HepG2 (cell line): ENCODE results near the gene DUSP8. TPM values are rescaled to one million over a fixed set of nuclear protein-coding genes. Genes with fewer than 3 reads are reported as not detected.

Experiments used
- ATAC-seq: fragments of 200-7000 bp; cut with Tn5 transposase; 3 replicates; pipeline ENCODE4 v1.9.1; 2020; ENCODE audit warnings: mild to moderate bottlenecking, moderate library complexity
- BruUV-seq: library from RNA; stranded (reverse); fragments of 400-500 nt; replicated peaks from 2 replicates; lab custom pipeline; 2021; lab: Mats Ljungman, UMichigan
- CTCF ChIA-PET: fragments of 300-600 bp; formaldehyde crosslinking; extraction: SDS; loops from one replicate; lab custom pipeline; 2021; ENCODE audit warnings: low total read pairs, inconsistent platforms, low intra/inter-chr PET ratio; lab: Yijun Ruan, JAX
- POLR2A ChIA-PET: fragments of 350-600 bp; sonication (Branson Sonifier 250); formaldehyde crosslinking; loops from one replicate; lab custom pipeline; 2020; ENCODE audit warnings: antibody characterized with exemption, inconsistent platforms; lab: Yijun Ruan, JAX
- DNase-seq: peaks from one replicate; pipeline ENCODE4 v3.0.0-alpha.2; 2015; ENCODE audit warnings: low spot score
- FAIRE-seq: peaks from 3 replicates; lab custom pipeline; 2011; peaks lifted over from hg19 to GRCh38; lab: Jason Lieb, UNC
- H2AFZ ChIP-seq: one replicate; pipeline ENCODE4 v1.6.1; 2011; ENCODE audit warnings: low read length, inconsistent platforms
- H3K27ac ChIP-seq: fragments of 300-600 bp; 3 replicates; pipeline ENCODE4 v1.8.0; 2011; ENCODE audit warnings: mixed run types, mild to moderate bottlenecking, mixed read lengths, low read length, inconsistent platforms; ENCODE audit not compliant: insufficient read depth; ENCODE audit errors: extremely low read length
- H3K27me3 ChIP-seq, 2 experiments: fragments of 200-600 bp in 1 of 2; 2 replicates in 1 of 2; 3 replicates in 1 of 2; pipeline versions ENCODE4 v1.6.0 to v1.8.0; 2011; ENCODE audit warnings: low read length in 2 of 2, mild to moderate bottlenecking in 2 of 2, moderate library complexity in 2 of 2, inconsistent platforms in 1 of 2; ENCODE audit not compliant: insufficient read depth in 2 of 2, control insufficient read depth in 1 of 2
- H3K36me3 ChIP-seq, 2 experiments: fragments of 200-600 bp in 1 of 2; replicated peaks in 1 of 2; 2 replicates in 1 of 2; 3 replicates in 1 of 2; pipeline versions ENCODE4 v1.5.1 to v1.8.0; 2011; ENCODE audit warnings: low read length in 2 of 2, inconsistent platforms in 1 of 2; ENCODE audit not compliant: insufficient read depth in 2 of 2, control insufficient read depth in 1 of 2
- H3K4me1 ChIP-seq: 2 replicates; pipeline ENCODE4 v1.5.1; 2012; ENCODE audit warnings: low read length, inconsistent platforms; ENCODE audit not compliant: insufficient read depth
- H3K4me2 ChIP-seq: 2 replicates; pipeline ENCODE4 v1.6.0; 2011; ENCODE audit warnings: low read depth, low read length, inconsistent platforms
- H3K4me3 ChIP-seq, 3 experiments: fragments of 200-600 bp in 1 of 3; sonication (generic), shearing (Covaris generic) in 1 of 3; replicated peaks in 1 of 3; 2 replicates each; pipeline ENCODE4 v1.5.1; 2011 to 2016; ENCODE audit warnings: low read length in 3 of 3, inconsistent platforms in 2 of 3, low read depth in 2 of 3, mild to moderate bottlenecking in 2 of 3, control low read depth in 1 of 3, mixed read lengths in 1 of 3; ENCODE audit not compliant: insufficient read depth in 1 of 3
- H3K79me2 ChIP-seq: one replicate; pipeline ENCODE4 v1.6.1; 2011; ENCODE audit warnings: low read length, inconsistent platforms; ENCODE audit not compliant: insufficient read depth
- H3K9ac ChIP-seq: 2 replicates; pipeline ENCODE4 v1.6.0; 2011; ENCODE audit warnings: mild to moderate bottlenecking, low read depth, low read length, inconsistent platforms; ENCODE audit not compliant: insufficient read depth
- H3K9me3 ChIP-seq: 2 replicates; pipeline ENCODE4 v1.5.1; 2012; ENCODE audit warnings: mild to moderate bottlenecking, low read length
- H4K20me1 ChIP-seq: 2 replicates; pipeline ENCODE4 v1.6.0; 2011; ENCODE audit warnings: inconsistent platforms, mild to moderate bottlenecking, low read length, moderate library complexity; ENCODE audit not compliant: insufficient read depth
- AGO1 ChIP-seq: fragments of 200-400 bp; formaldehyde crosslinking; IDR thresholded peaks from 2 replicates; pipeline ENCODE4 v1.6.1; 2017; ENCODE audit warnings: mild to moderate bottlenecking, low read depth, low read length, moderate library complexity; ENCODE audit not compliant: poor library complexity, severe bottlenecking
- ATF6 ChIP-seq: sonication (generic); formaldehyde crosslinking; conservative IDR thresholded peaks from 2 replicates; pipeline ENCODE4 v1.4.0; 2020; ENCODE audit warnings: missing genetic modification reagents
- ZNF318 ChIP-seq: sonication (generic); formaldehyde crosslinking; IDR thresholded peaks from 2 replicates; pipeline ENCODE4 v1.4.0; 2020; ENCODE audit warnings: mild to moderate bottlenecking, missing genetic modification reagents
- ZNF720 ChIP-seq: sonication (generic); formaldehyde crosslinking; IDR thresholded peaks from 2 replicates; pipeline ENCODE4 v1.4.0; 2020; ENCODE audit warnings: missing genetic modification reagents
- ZNF850 ChIP-seq: sonication (generic); formaldehyde crosslinking; conservative IDR thresholded peaks from 2 replicates; pipeline ENCODE4 v1.9.0; 2021; ENCODE audit warnings: mild to moderate bottlenecking, missing genetic modification reagents
- WGBS: methylation state at CpG from one replicate; pipeline ENCODE4 v1.1.6; 2017; ENCODE audit warnings: low lambda C conversion rate; 5-methylcytosine and 5-hydroxymethylcytosine counted together
- in situ Hi-C: cut with HindIII; loops from 2 replicates; pipeline ENCODE4 v1.10.0; 2017; ENCODE audit warnings: low pct_unique_long_range_greater_than_20kb; ENCODE audit not compliant: extremely low pct_ligation_motif_present
- intact Hi-C: fragments of 100-400 bp; cut with micrococcal nuclease; formaldehyde crosslinking; loops from one replicate; pipeline ENCODE4 v1.10.0; 2022; ENCODE audit not compliant: unreplicated experiment
- polyA plus RNA-seq, 8 experiments: library from polyadenylated mRNA; depleted of rRNA in 3 of 8; stranded (reverse) in 7 of 8; unstranded in 1 of 8; fragments of >200 nt; fragmentation: Illumina TruSeq in 4 of 8; extraction: Trizol in 4 of 8; gene quantifications; 2 replicates each; pipeline versions ENCODE4 v1.2.1 to v1.2.3, GENCODE V29; 2011 to 2016; ENCODE audit warnings: low read depth in 4 of 8, missing spikeins in 1 of 8, mixed read lengths in 1 of 8; ENCODE audit not compliant: insufficient read depth in 1 of 8
- total RNA-seq, 5 experiments: library from RNA; depleted of rRNA; stranded (reverse); fragments of >200 nt; fragmentation: Illumina TruSeq; extraction: Trizol; gene quantifications; 2 replicates each; pipeline ENCODE4 v1.2.3, GENCODE V29; 2016; ENCODE audit warnings: low read depth in 1 of 5

The DUSP8 gene
- total and polyA plus RNA-seq, 2 of the 13 experiments (the other 11 are each of a cell fraction or from before 2014, with no cell fraction given), result 1.8 to 8.0 TPM

- CTCF ChIA-PET, result no interaction called here
- H3K36me3 ChIP-seq, result peaks cover 0 to 1% of the 10 kb centered on the region in 2 experiments; a peak in 1 of 5 replicates
- in situ Hi-C loops, result no loop called here
- intact Hi-C loops, result no loop called here
- no peak overlapping the region for H2AFZ ChIP-seq
- H3K27me3 ChIP-seq, result no peaks in the 10 kb centered on the region
- H3K9me3 ChIP-seq, result no peaks in the 10 kb centered on the region
- ATAC-seq (no peak), FAIRE-seq (no peak), DNase-seq (no peak)
- no peaks in the 10 kb centered on the region for H3K79me2 ChIP-seq
- H4K20me1 ChIP-seq, result peaks cover 25% of the 10 kb centered on the region; the same call in 1 of the 2 replicates
- H3K4me2 ChIP-seq, result no peak overlapping the region
- peaks cover 10% of the 10 kb centered on the region for H3K4me1 ChIP-seq
- H3K4me3 ChIP-seq, result no peak overlapping the region
- 83% methylated on average over 7 of the region's 29 CpGs for WGBS
- POLR2A ChIA-PET, result no interaction called here
- H3K27ac ChIP-seq, result no peak overlapping the region
- H3K9ac ChIP-seq, result no peak overlapping the region
- BruUV-seq, result no TSS peak
- TF ChIP-seq ATF6 (CRISPR knock-in tag), result no peak
- no peak for TF ChIP-seq ZNF318 (CRISPR knock-in tag)
- no peak for TF ChIP-seq ZNF850 (CRISPR knock-in tag)
- peak; percentile 85 for TF ChIP-seq AGO1
- TF ChIP-seq ZNF720, result no peak
Measured at GRCh38 chr11:1563697-1564534, 8.2 kb downstream of the DUSP8 start.
